ENCODE results near the gene RNF168. TPM values are rescaled to one million over a fixed set of nuclear protein-coding genes. Genes with fewer than 3 reads are reported as not detected.

The RNF168 gene
- total RNA-seq, 1 experiment from 2014 or later = 65.5 TPM

GRCh38 chr3:196506687-196507086, 3.1 kb upstream of the RNF168 start:
- H2BK15ac ChIP-seq (ENCODE audit: low read depth, low read length) = no peak overlapping the region
- H3K9me3 Mint-ChIP-seq = peaks cover 7 to 10% of the 10 kb centered on the region in 2 experiments
- H2AFZ ChIP-seq (ENCODE audit: low read length) = no peak overlapping the region
- no peak overlapping the region for H3T11ph ChIP-seq (ENCODE audit: low read length)
- H3K14ac ChIP-seq (ENCODE audit: insufficient read depth, low read length) = no peak overlapping the region
- H3K27ac ChIP-seq (ENCODE audit: insufficient read length, low read depth, low read length) = no peak overlapping the region
- peaks cover 6% of the 10 kb centered on the region for H3K23me2 ChIP-seq (ENCODE audit: insufficient read length, low read depth, low read length, poor library complexity, severe bottlenecking)
- no peaks in the 10 kb centered on the region for H3K79me1 ChIP-seq (ENCODE audit: insufficient read depth, low read depth, low read length, poor library complexity, severe bottlenecking)
- H3K4me1 Mint-ChIP-seq = peaks cover 0 to 4% of the 10 kb centered on the region in 2 experiments; a peak in 2 of 4 replicates
- no peak for TF ChIP-seq CTCF (conservative IDR thresholded peaks at IDR 0.05)
- H3K27me3 ChIP-seq (ENCODE audit: insufficient read depth, low read length) = no peaks in the 10 kb centered on the region
- no peak overlapping the region for H3K4ac ChIP-seq (ENCODE audit: low read depth, low read length)
- no peak overlapping the region for H3K9ac ChIP-seq (ENCODE audit: extremely low read depth, insufficient read length, low read length)
- no peak overlapping the region for H4K5ac ChIP-seq (ENCODE audit: insufficient read length, low read depth, low read length)
- WGBS (ENCODE audit: extremely low coverage, insufficient read length, low lambda C conversion rate) = no CpG with 5 or more reads among the region's 8 CpGs
- H2BK12ac ChIP-seq (ENCODE audit: insufficient read length, low read depth, low read length) = no peak overlapping the region
- no peaks in the 10 kb centered on the region for H4K20me1 ChIP-seq (ENCODE audit: control insufficient read depth, insufficient read depth, insufficient read length)
- H2AK5ac ChIP-seq (ENCODE audit: insufficient read length, low read length) = no peak overlapping the region
- H3K4me1 ChIP-seq (ENCODE audit: insufficient read depth, low read length) = no peaks in the 10 kb centered on the region
- no peak overlapping the region for H2BK5ac ChIP-seq (ENCODE audit: insufficient read length, low read length)
- H3K27me3 Mint-ChIP-seq (ENCODE audit: low read depth) = no peaks in the 10 kb centered on the region
- no peak overlapping the region for H3K4me3 Mint-ChIP-seq
- H2BK20ac ChIP-seq (ENCODE audit: low read depth, low read length, poor library complexity, severe bottlenecking) = no peak overlapping the region
- H3K23ac ChIP-seq (ENCODE audit: insufficient read length, low read depth, low read length) = no peak overlapping the region
- no peak overlapping the region for H2BK120ac ChIP-seq (ENCODE audit: low read depth, low read length, poor library complexity, severe bottlenecking)
- DNase-seq = no peak
- no peak overlapping the region for H4K8ac ChIP-seq (replicated peaks; ENCODE audit: insufficient read length, low read depth, low read length)
- peaks cover 9% of the 10 kb centered on the region; the same call in 1 of the 2 replicates for H3K79me2 ChIP-seq (ENCODE audit: insufficient read depth, low read length)
- no peak overlapping the region for H3K27ac Mint-ChIP-seq
- no peak overlapping the region for H4K91ac ChIP-seq (ENCODE audit: insufficient read length, low read depth, low read length)
- H3K9me3 ChIP-seq (ENCODE audit: control insufficient read depth, low read depth, low read length) = peaks cover 8% of the 10 kb centered on the region
- no peak overlapping the region for H3K56ac ChIP-seq (ENCODE audit: insufficient read length, low read depth, low read length)
- no peak overlapping the region for H3K18ac ChIP-seq (ENCODE audit: insufficient read length, low read depth, low read length)
- H3K4me2 ChIP-seq (ENCODE audit: insufficient read depth, insufficient read length, low read length) = no peak overlapping the region
- peaks cover 8 to 10% (median 9%) of the 10 kb centered on the region in 3 experiments for H3K36me3 Mint-ChIP-seq (ENCODE audit: insufficient read depth in 1 of 3, low read depth in 3 of 3)

Measured in H9 (cell line).